ENCODE data around the gene C3.

Gene C3

DNA sequence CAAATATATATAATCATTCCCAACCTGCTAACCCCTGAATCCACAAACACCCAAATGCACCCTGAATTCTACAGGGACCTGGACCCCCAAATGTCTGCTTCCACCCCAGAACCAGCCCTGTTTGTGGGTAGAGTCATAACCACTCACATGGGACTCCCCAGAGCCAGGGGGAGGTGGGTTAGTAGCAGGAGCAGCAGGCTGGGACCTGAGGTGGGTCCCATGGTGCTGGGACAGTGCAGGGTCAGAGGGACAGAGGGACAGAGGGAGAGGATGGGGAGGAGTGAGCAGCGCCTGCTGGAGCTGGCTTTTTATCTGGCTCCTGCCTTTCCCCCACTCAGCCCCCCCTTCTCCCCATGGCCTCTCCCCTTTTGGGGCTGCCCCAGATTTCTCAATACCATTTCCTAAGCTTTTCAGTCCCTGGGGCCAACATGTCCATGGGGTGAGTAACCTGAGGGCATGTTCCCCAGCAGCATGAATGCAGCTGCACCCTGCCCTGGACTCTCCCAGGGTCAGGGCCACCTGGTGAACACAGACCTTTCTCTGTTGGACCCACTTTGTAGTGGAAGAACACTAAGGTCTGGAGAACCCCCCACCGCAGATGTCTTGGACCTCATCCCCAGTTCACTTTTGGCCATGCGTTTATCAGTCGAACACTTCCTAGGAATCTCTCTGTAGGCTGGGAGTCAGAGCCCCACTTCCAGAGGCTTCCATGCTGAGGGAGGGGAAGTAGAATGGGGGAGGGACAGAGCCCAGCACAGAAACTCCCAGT is at the start of gene C3:
C3 (minus strand) TSS at position 282 of the 769 bp plus-strand sequence; CDS start at position 221, 61 bp downstream.
- peak; percentile 94 for DNase-seq (ENCODE audit: low read depth)
- TF ChIP-seq, protein P1, sequence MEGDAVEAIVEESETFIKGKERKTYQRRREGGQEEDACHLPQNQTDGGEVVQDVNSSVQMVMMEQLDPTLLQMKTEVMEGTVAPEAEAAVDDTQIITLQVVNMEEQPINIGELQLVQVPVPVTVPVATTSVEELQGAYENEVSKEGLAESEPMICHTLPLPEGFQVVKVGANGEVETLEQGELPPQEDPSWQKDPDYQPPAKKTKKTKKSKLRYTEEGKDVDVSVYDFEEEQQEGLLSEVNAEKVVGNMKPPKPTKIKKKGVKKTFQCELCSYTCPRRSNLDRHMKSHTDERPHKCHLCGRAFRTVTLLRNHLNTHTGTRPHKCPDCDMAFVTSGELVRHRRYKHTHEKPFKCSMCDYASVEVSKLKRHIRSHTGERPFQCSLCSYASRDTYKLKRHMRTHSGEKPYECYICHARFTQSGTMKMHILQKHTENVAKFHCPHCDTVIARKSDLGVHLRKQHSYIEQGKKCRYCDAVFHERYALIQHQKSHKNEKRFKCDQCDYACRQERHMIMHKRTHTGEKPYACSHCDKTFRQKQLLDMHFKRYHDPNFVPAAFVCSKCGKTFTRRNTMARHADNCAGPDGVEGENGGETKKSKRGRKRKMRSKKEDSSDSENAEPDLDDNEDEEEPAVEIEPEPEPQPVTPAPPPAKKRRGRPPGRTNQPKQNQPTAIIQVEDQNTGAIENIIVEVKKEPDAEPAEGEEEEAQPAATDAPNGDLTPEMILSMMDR (IDR thresholded peaks at IDR 0.05; ENCODE audit: low read length, missing control alignments) = no peak
- H3K4me3 ChIP-seq (replicated peaks; ENCODE audit: low read depth, low read length) = peak within 1 kb of the TSS; percentile 94

DNA sequence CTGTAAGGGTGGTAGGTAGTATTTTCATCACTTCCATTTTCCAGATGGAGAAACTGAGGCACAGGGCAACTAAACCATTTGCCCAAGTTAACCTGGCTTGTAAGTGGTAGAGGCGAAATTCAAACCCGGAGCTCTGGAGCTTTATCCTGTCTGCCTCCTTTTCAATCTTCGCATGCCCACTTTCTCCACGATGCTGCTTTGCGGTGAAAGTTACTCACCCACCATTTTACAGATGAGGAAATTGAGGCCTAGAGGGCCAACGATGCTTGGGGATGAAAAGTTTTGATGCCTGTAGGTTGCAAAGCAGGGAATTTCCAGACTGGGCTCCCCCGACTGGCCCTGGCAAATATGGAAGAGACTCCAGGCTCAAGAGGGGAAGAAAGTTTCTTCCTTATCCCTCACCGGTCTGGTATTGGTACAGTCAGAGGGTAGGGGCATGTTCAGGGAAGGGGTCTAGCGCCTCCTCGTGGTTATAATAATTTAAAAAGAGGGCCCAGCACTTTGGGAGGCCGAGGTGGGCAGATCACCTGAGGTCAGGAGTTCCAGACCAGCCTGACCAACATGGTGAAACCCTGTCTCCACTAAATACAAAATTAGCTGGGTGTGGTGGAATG is 48.7 kb upstream of the C3 start:
- peak; percentile 49 for DNase-seq (ENCODE audit: low read depth)
- no peak overlapping the region for H3K4me3 ChIP-seq (replicated peaks; ENCODE audit: low read depth, low read length)
- TF ChIP-seq, protein P1 (IDR thresholded peaks at IDR 0.05; ENCODE audit: low read length, missing control alignments) = peak; percentile 35

DNA sequence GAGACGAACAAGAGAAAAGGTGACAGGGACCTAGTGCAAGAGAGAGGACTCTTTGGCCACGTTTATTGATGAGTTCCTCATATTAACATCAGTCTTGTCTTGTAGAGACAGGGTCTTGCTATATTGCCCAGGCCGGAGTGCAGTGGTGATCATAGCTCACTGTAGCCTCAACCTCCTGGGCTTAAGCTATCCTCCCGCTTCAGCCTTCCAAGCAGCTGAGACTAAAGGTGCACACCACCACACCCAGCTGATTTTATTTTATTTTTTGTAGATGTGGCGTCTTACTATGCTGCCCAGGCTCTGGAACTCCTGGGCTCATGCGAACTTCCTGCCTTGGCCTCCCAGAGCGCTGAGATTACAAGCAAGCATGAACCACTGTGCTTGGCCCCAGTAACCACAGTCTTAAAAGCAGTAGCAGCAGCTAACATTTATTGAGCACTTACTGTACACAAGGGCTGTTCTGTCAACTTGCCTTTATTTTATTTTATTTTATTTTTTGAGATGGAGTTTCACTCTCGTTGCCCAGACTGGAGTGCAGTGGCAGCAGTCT is 47.9 kb upstream of the C3 start:
- DNase-seq (ENCODE audit: low read depth) = no peak
- H3K4me3 ChIP-seq (replicated peaks; ENCODE audit: low read depth, low read length) = no peak overlapping the region
- TF ChIP-seq, protein P1 (IDR thresholded peaks at IDR 0.05; ENCODE audit: low read length, missing control alignments) = no peak

GRCh38 chr19:6767357-6768235 is 47.1 kb upstream of the C3 start, which contains the start of gene SH2D3A:
Gene SH2D3A (minus strand): TSS chr19:6767435. CDS start chr19:6763748, 3,687 bp downstream.
- TF ChIP-seq, protein P1 (IDR thresholded peaks at IDR 0.05; ENCODE audit: low read length, missing control alignments) = no peak
- H3K4me3 ChIP-seq (replicated peaks; ENCODE audit: low read depth, low read length) = peak within 1 kb of the TSS; percentile 33

GRCh38 chr19:6767081-6767356 is 46.6 kb upstream of the C3 start:
- peak overlapping the region; percentile 33 for H3K4me3 ChIP-seq (replicated peaks; ENCODE audit: low read depth, low read length)
- DNase-seq (ENCODE audit: low read depth) = no peak

More at GRCh38 chr19:6767357-6768235, 47.1 kb upstream of the C3 start, which contains the start of gene SH2D3A:
- peak; percentile 53 for DNase-seq (ENCODE audit: low read depth)

More at GRCh38 chr19:6767081-6767356, 46.6 kb upstream of the C3 start:
- TF ChIP-seq, protein P1 (IDR thresholded peaks at IDR 0.05; ENCODE audit: low read length, missing control alignments) = no peak
